Measurements from ENCODE around the gene NISCH. TPM values are rescaled to one million over a fixed set of nuclear protein-coding genes. Genes with fewer than 3 reads are reported as not detected.

NISCH gene
- total RNA-seq, 2 donors from 2014 or later = 95.9 to 124 TPM

- ATAC-seq (ENCODE audit: insufficient number of reproducible peaks, low FRiP score, low read depth) = no peak
- H3K4me1 ChIP-seq (ENCODE audit: control insufficient read depth in 1 of 2, low read depth in 2 of 2) = no peaks in the 10 kb centered on the region
- no peaks in the 10 kb centered on the region for H3K9me3 ChIP-seq
- H3K27ac ChIP-seq = no peak overlapping the region
- H3K36me3 ChIP-seq = no peaks in the 10 kb centered on the region
- DNase-seq (ENCODE audit: low spot score) = no peak
- H3K27me3 ChIP-seq (replicated peaks; ENCODE audit: insufficient read depth) = no peaks in the 10 kb centered on the region
- TF ChIP-seq CTCF (IDR thresholded peaks at IDR 0.05) = no peak
- H3K4me3 ChIP-seq = no peak overlapping the region
Observed at GRCh38 chr3:52506266-52506966, 51.0 kb downstream of the NISCH start.

GRCh38 chr3:52507359-52507758 is 52.0 kb downstream of the NISCH start:
- Histone ChIP-seq H3K4me3 (no peak overlapping the region), H3K27me3 (replicated peaks; ENCODE audit: insufficient read depth) (no peaks in the 10 kb centered on the region), H3K4me1 (ENCODE audit: control insufficient read depth in 1 of 2, low read depth in 2 of 2) (no peaks in the 10 kb centered on the region), H3K9me3 (no peaks in the 10 kb centered on the region), H3K27ac (no peak overlapping the region), H3K36me3 (no peaks in the 10 kb centered on the region)
- TF ChIP-seq CTCF (IDR thresholded peaks at IDR 0.05) = no peak
- DNase-seq (ENCODE audit: low spot score) = no peak
- no peak for ATAC-seq (ENCODE audit: insufficient number of reproducible peaks, low FRiP score, low read depth)

- no peaks in the 10 kb centered on the region for H3K36me3 ChIP-seq
- ATAC-seq (ENCODE audit: insufficient number of reproducible peaks, low FRiP score, low read depth) = no peak
- DNase-seq (ENCODE audit: low spot score) = no peak
Observed at GRCh38 chr3:52509753-52510328, 54.4 kb downstream of the NISCH start.

GRCh38 chr3:52511509-52511908 is 56.1 kb downstream of the NISCH start:
- H3K4me1 ChIP-seq (ENCODE audit: control insufficient read depth in 1 of 2, low read depth in 2 of 2) = no peaks in the 10 kb centered on the region
- no peak overlapping the region for H3K4me3 ChIP-seq
- H3K27ac ChIP-seq = no peak overlapping the region
- H3K27me3 ChIP-seq (replicated peaks; ENCODE audit: insufficient read depth) = no peaks in the 10 kb centered on the region
- no peak for DNase-seq (ENCODE audit: low spot score)
- no peaks in the 10 kb centered on the region for H3K36me3 ChIP-seq
- ATAC-seq (ENCODE audit: insufficient number of reproducible peaks, low FRiP score, low read depth) = no peak
- H3K9me3 ChIP-seq = no peaks in the 10 kb centered on the region
- TF ChIP-seq CTCF (IDR thresholded peaks at IDR 0.05) = no peak

More at GRCh38 chr3:52509753-52510328, 54.4 kb downstream of the NISCH start:
- TF ChIP-seq CTCF (IDR thresholded peaks at IDR 0.05) = no peak
- H3K4me3 ChIP-seq = no peak overlapping the region
- no peaks in the 10 kb centered on the region for H3K4me1 ChIP-seq (ENCODE audit: control insufficient read depth in 1 of 2, low read depth in 2 of 2)
- H3K27me3 ChIP-seq (replicated peaks; ENCODE audit: insufficient read depth) = no peaks in the 10 kb centered on the region
- H3K27ac ChIP-seq = no peak overlapping the region
- no peaks in the 10 kb centered on the region for H3K9me3 ChIP-seq

GRCh38 chr3:52512105-52512504 is 56.7 kb downstream of the NISCH start:
- Histone ChIP-seq H3K9me3 (no peaks in the 10 kb centered on the region), H3K4me1 (ENCODE audit: control insufficient read depth in 1 of 2, low read depth in 2 of 2) (no peaks in the 10 kb centered on the region), H3K4me3 (no peak overlapping the region), H3K27me3 (replicated peaks; ENCODE audit: insufficient read depth) (no peaks in the 10 kb centered on the region), H3K27ac (no peak overlapping the region), H3K36me3 (no peaks in the 10 kb centered on the region)
- no peak for DNase-seq (ENCODE audit: low spot score)
- ATAC-seq (ENCODE audit: insufficient number of reproducible peaks, low FRiP score, low read depth) = no peak
- TF ChIP-seq CTCF (IDR thresholded peaks at IDR 0.05) = no peak
